HEK293 (cell line): ENCODE data around the gene PRKAG2.

Source experiments
- CTCF ChIA-PET: fragments of 350-600 bp; formaldehyde crosslinking; extraction: SDS; loops from one replicate; lab custom pipeline; 2021; ENCODE audit warnings: antibody characterized with exemption; lab: Yijun Ruan, JAX
- POLR2A ChIA-PET: fragments of 300-600 bp; formaldehyde crosslinking; extraction: SDS; loops from one replicate; lab custom pipeline; 2020; ENCODE audit warnings: antibody characterized with exemption, inconsistent platforms; lab: Yijun Ruan, JAX
- H3K27ac ChIP-seq: fragments of 200-500 bp; sonication (Bioruptor generic); 2 replicates; pipeline ENCODE4 v1.5.1; 2014; ENCODE audit warnings: low read depth, low read length, control low read depth, inconsistent platforms; ENCODE audit errors: extremely low read depth
- H3K36me3 ChIP-seq, 2 experiments: fragments of 200-500 bp in 1 of 2; sonication (Bioruptor generic) in 1 of 2; 1 replicate in 1 of 2; 2 replicates in 1 of 2; pipeline ENCODE4 v1.5.1; 2014 to 2017; ENCODE audit warnings: inconsistent platforms in 2 of 2, low read length in 2 of 2; ENCODE audit not compliant: control insufficient read depth in 2 of 2, insufficient read depth in 1 of 2
- H3K4me1 ChIP-seq: fragments of 200-500 bp; sonication (Bioruptor generic); 2 replicates; pipeline ENCODE4 v1.5.1; 2014; ENCODE audit warnings: mild to moderate bottlenecking, low read length, inconsistent platforms; ENCODE audit not compliant: control insufficient read depth, insufficient read depth
- H3K4me3 ChIP-seq: 2 replicates; pipeline ENCODE4 v1.5.1; 2011; ENCODE audit warnings: low read depth, mild to moderate bottlenecking, control low read depth, low read length, moderate library complexity
- H3K9me3 ChIP-seq: fragments of 200-500 bp; sonication (Bioruptor generic); 2 replicates; pipeline ENCODE4 v1.5.1; 2014; ENCODE audit warnings: low read depth, low read length, inconsistent platforms; ENCODE audit not compliant: control insufficient read depth, insufficient read depth
- KLF1 ChIP-seq: fragments of 450-650 bp; formaldehyde crosslinking; IDR thresholded peaks from 2 replicates; pipeline ENCODE4 v1.5.1; 2016; ENCODE audit warnings: missing biosample characterization, missing genetic modification characterization
- SCRT1 ChIP-seq: fragments of 450-650 bp; formaldehyde crosslinking; IDR thresholded peaks from 2 replicates; pipeline ENCODE4 v1.5.1; 2016; ENCODE audit warnings: missing biosample characterization, missing genetic modification characterization, borderline replicate concordance
- ZEB2 ChIP-seq: fragments of 450-650 bp; formaldehyde crosslinking; IDR thresholded peaks from 2 replicates; pipeline ENCODE4 v1.5.1; 2016; ENCODE audit warnings: missing biosample characterization, missing genetic modification characterization
- ZNF114 ChIP-seq: fragments of 450-650 bp; formaldehyde crosslinking; IDR thresholded peaks from 2 replicates; pipeline ENCODE4 v1.5.0; 2017; ENCODE audit warnings: missing biosample characterization, missing genetic modification characterization
- ZNF121 ChIP-seq: fragments of 450-650 bp; formaldehyde crosslinking; IDR thresholded peaks from 2 replicates; pipeline ENCODE4 v1.5.1; 2016; ENCODE audit warnings: missing biosample characterization, missing genetic modification characterization
- ZNF132 ChIP-seq: fragments of 450-650 bp; formaldehyde crosslinking; IDR thresholded peaks from 2 replicates; pipeline ENCODE4 v1.5.1; 2017; ENCODE audit warnings: missing biosample characterization, missing genetic modification characterization, borderline replicate concordance
- ZNF24 ChIP-seq: fragments of 450-650 bp; formaldehyde crosslinking; IDR thresholded peaks from 2 replicates; pipeline ENCODE4 v1.5.1; 2016; ENCODE audit warnings: missing biosample characterization, missing genetic modification characterization
- ZNF350 ChIP-seq: fragments of 450-650 bp; formaldehyde crosslinking; IDR thresholded peaks from 2 replicates; pipeline ENCODE4 v1.5.0; 2017; ENCODE audit warnings: missing biosample characterization, mild to moderate bottlenecking, missing genetic modification characterization
- ZNF404 ChIP-seq: fragments of 450-650 bp; formaldehyde crosslinking; IDR thresholded peaks from 2 replicates; pipeline ENCODE4 v1.5.1; 2017; ENCODE audit warnings: missing biosample characterization, missing genetic modification characterization
- ZNF830 ChIP-seq: fragments of 450-650 bp; IDR thresholded peaks from 2 replicates; pipeline ENCODE4 v1.5.0; 2018; ENCODE audit warnings: missing biosample characterization, missing genetic modification characterization, low read depth, mild to moderate bottlenecking, moderate library complexity
- TF ChIP-seq, protein P1 (sequence below): fragments of 450-650 bp; formaldehyde crosslinking; IDR thresholded peaks from 2 replicates; pipeline ENCODE4 v1.5.1; 2016; ENCODE audit warnings: missing biosample characterization, missing genetic modification characterization
- TF ChIP-seq, protein P2 (sequence below): fragments of 450-650 bp; formaldehyde crosslinking; optimal IDR thresholded peaks from 2 replicates; pipeline ENCODE3; 2016; ENCODE audit warnings: missing biosample characterization, mild to moderate bottlenecking, missing genetic modification characterization
- TF ChIP-seq, protein P3 (sequence below): fragments of 450-650 bp; formaldehyde crosslinking; IDR thresholded peaks from 2 replicates; pipeline ENCODE4 v1.5.1; 2016; ENCODE audit warnings: missing biosample characterization, missing genetic modification characterization
- TF ChIP-seq, protein P4 (sequence below): fragments of 450-650 bp; formaldehyde crosslinking; IDR thresholded peaks from 2 replicates; pipeline ENCODE4 v1.5.1; 2017; ENCODE audit warnings: missing biosample characterization, missing genetic modification characterization
- TF ChIP-seq, protein P5 (sequence below): fragments of 450-650 bp; formaldehyde crosslinking; IDR thresholded peaks from 2 replicates; pipeline ENCODE4 v1.5.1; 2016; ENCODE audit warnings: missing biosample characterization, missing genetic modification characterization
- TF ChIP-seq, protein P6 (sequence below): fragments of 450-650 bp; IDR thresholded peaks from 2 replicates; pipeline ENCODE4 v1.5.1; 2018; ENCODE audit warnings: missing biosample characterization, missing genetic modification characterization
- TF ChIP-seq, protein P7 (sequence below): fragments of 450-650 bp; formaldehyde crosslinking; IDR thresholded peaks from 2 replicates; pipeline ENCODE4 v1.5.1; 2016; ENCODE audit warnings: missing biosample characterization, missing genetic modification characterization
- TF ChIP-seq, protein P8 (sequence below): fragments of 450-650 bp; formaldehyde crosslinking; IDR thresholded peaks from 2 replicates; pipeline ENCODE4 v1.5.1; 2016; ENCODE audit warnings: missing biosample characterization, missing genetic modification characterization

Gene PRKAG2

DNA sequence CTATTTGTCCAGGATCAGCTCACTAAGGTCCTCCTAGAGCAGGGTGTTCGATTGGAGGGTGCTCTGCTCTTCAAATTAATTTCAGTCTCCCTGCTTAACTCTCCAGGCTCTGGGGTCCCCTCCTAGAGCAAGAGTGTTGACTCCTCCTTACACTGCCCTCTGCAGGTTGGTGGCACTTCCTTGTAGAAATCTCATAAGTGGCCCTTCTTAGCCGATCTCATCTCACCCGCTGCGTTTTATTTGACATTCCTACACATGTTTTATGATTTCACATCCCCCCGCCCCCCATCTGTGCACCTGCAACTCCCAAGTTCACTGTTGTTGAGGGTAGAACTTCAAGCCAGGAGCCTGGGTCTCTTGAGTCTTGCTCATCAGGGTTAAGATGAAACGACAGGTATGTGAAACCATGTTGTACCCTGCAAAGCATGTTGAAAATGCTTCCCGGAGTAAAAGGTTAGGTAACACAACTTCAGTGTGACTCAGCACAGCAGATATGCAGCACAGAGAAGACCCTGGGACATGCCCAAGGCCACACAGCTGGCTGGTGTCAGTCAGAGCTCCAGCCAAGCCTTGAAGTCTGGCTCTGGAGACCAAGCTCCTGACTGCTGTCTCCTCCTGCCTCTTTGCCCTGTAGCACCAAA, 171.2 kb downstream of the PRKAG2 start (continued):
- TF ChIP-seq ZNF132 (tag by site-specific recombination), result no peak
- no peak for TF ChIP-seq ZNF404 (tag by site-specific recombination)
- TF ChIP-seq ZNF350, result no peak
- no peak for TF ChIP-seq KLF1 (tag by site-specific recombination)
- no peak for TF ChIP-seq ZNF121 (tag by site-specific recombination)
- TF ChIP-seq, protein P1, sequence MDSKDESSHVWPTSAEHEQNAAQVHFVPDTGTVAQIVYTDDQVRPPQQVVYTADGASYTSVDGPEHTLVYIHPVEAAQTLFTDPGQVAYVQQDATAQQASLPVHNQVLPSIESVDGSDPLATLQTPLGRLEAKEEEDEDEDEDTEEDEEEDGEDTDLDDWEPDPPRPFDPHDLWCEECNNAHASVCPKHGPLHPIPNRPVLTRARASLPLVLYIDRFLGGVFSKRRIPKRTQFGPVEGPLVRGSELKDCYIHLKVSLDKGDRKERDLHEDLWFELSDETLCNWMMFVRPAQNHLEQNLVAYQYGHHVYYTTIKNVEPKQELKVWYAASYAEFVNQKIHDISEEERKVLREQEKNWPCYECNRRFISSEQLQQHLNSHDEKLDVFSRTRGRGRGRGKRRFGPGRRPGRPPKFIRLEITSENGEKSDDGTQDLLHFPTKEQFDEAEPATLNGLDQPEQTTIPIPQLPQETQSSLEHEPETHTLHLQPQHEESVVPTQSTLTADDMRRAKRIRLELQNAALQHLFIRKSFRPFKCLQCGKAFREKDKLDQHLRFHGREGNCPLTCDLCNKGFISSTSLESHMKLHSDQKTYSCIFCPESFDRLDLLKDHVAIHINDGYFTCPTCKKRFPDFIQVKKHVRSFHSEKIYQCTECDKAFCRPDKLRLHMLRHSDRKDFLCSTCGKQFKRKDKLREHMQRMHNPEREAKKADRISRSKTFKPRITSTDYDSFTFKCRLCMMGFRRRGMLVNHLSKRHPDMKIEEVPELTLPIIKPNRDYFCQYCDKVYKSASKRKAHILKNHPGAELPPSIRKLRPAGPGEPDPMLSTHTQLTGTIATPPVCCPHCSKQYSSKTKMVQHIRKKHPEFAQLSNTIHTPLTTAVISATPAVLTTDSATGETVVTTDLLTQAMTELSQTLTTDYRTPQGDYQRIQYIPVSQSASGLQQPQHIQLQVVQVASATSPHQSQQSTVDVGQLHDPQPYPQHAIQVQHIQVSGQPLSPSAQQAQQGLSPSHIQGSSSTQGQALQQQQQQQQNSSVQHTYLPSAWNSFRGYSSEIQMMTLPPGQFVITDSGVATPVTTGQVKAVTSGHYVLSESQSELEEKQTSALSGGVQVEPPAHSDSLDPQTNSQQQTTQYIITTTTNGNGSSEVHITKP (tag by site-specific recombination), result peak; percentile 72
- TF ChIP-seq, protein P2, sequence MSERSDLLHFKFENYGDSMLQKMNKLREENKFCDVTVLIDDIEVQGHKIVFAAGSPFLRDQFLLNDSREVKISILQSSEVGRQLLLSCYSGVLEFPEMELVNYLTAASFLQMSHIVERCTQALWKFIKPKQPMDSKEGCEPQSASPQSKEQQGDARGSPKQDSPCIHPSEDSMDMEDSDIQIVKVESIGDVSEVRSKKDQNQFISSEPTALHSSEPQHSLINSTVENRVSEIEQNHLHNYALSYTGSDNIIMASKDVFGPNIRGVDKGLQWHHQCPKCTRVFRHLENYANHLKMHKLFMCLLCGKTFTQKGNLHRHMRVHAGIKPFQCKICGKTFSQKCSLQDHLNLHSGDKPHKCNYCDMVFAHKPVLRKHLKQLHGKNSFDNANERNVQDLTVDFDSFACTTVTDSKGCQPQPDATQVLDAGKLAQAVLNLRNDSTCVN (tag by site-specific recombination), result no peak
- peak; percentile 23; the same call in 1 of the 2 replicates for TF ChIP-seq SCRT1
- TF ChIP-seq, protein P3, sequence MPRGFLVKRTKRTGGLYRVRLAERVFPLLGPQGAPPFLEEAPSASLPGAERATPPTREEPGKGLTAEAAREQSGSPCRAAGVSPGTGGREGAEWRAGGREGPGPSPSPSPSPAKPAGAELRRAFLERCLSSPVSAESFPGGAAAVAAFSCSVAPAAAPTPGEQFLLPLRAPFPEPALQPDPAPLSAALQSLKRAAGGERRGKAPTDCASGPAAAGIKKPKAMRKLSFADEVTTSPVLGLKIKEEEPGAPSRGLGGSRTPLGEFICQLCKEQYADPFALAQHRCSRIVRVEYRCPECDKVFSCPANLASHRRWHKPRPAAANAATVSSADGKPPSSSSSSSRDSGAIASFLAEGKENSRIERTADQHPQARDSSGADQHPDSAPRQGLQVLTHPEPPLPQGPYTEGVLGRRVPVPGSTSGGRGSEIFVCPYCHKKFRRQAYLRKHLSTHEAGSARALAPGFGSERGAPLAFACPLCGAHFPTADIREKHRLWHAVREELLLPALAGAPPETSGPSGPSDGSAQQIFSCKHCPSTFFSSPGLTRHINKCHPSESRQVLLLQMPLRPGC (tag by site-specific recombination), result 0 out of 2 replicates have a peak, but pooled peaks have one; percentile 36

DNA sequence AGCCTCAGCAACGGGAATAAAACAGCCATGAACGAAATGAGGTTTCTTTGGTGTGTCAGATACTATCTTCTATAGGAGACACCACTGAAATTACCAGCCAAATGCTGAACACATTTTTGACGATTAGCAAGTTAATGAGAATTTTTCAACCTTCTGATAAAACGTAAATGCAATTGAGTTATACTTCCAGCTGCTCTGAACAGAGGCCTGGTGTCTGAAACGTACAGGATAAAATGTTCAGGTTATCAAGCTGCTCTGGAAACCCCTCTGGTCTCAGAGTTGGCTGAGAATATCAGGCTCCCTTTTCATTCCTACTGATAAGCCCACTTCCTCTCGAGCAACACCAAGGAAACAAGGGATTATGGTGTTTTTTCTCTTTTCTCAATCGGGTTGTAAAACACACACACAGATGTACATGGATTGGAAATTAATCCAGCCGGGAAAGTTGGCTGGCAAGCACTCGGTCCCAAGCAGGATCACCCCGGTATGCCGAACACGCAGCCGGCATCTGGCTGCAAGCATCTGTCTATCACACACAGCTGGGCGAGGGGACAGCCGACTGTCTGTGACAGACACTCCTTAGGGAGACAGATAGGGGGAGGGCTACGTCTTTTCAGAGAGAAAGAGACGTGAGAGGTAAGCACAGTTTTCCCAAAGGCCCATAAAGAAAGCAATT, 171.8 kb downstream of the PRKAG2 start:
- Histone ChIP-seq H3K36me3 (peaks cover 0 to 9% of the 10 kb centered on the region in 2 experiments; a peak in 1 of 3 replicates), H3K9me3 (no peaks in the 10 kb centered on the region), H3K4me1 (no peaks in the 10 kb centered on the region), H3K27ac (no peak overlapping the region), H3K4me3 (no peak overlapping the region)
- POLR2A ChIA-PET, result no interaction called here
- CTCF ChIA-PET, result interaction anchor here (0.7 to 2.1 kb wide), 20 partner anchors 9 to 180 kb away, joined by 3 to 8 read pairs (median 4); no protein-coding TSS in a partner anchor
- TF ChIP-seq ZNF24 (tag by site-specific recombination), result no peak
- no peak for TF ChIP-seq ZEB2 (tag by site-specific recombination)
- TF ChIP-seq, protein P4, sequence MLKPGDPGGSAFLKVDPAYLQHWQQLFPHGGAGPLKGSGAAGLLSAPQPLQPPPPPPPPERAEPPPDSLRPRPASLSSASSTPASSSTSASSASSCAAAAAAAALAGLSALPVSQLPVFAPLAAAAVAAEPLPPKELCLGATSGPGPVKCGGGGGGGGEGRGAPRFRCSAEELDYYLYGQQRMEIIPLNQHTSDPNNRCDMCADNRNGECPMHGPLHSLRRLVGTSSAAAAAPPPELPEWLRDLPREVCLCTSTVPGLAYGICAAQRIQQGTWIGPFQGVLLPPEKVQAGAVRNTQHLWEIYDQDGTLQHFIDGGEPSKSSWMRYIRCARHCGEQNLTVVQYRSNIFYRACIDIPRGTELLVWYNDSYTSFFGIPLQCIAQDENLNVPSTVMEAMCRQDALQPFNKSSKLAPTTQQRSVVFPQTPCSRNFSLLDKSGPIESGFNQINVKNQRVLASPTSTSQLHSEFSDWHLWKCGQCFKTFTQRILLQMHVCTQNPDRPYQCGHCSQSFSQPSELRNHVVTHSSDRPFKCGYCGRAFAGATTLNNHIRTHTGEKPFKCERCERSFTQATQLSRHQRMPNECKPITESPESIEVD (tag by site-specific recombination), result no peak
- TF ChIP-seq, protein P5, sequence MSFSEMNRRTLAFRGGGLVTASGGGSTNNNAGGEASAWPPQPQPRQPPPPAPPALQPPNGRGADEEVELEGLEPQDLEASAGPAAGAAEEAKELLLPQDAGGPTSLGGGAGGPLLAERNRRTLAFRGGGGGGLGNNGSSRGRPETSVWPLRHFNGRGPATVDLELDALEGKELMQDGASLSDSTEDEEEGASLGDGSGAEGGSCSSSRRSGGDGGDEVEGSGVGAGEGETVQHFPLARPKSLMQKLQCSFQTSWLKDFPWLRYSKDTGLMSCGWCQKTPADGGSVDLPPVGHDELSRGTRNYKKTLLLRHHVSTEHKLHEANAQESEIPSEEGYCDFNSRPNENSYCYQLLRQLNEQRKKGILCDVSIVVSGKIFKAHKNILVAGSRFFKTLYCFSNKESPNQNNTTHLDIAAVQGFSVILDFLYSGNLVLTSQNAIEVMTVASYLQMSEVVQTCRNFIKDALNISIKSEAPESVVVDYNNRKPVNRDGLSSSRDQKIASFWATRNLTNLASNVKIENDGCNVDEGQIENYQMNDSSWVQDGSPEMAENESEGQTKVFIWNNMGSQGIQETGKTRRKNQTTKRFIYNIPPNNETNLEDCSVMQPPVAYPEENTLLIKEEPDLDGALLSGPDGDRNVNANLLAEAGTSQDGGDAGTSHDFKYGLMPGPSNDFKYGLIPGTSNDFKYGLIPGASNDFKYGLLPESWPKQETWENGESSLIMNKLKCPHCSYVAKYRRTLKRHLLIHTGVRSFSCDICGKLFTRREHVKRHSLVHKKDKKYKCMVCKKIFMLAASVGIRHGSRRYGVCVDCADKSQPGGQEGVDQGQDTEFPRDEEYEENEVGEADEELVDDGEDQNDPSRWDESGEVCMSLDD (tag by site-specific recombination), result no peak
- TF ChIP-seq, protein P6, sequence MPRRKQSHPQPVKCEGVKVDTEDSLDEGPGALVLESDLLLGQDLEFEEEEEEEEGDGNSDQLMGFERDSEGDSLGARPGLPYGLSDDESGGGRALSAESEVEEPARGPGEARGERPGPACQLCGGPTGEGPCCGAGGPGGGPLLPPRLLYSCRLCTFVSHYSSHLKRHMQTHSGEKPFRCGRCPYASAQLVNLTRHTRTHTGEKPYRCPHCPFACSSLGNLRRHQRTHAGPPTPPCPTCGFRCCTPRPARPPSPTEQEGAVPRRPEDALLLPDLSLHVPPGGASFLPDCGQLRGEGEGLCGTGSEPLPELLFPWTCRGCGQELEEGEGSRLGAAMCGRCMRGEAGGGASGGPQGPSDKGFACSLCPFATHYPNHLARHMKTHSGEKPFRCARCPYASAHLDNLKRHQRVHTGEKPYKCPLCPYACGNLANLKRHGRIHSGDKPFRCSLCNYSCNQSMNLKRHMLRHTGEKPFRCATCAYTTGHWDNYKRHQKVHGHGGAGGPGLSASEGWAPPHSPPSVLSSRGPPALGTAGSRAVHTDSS, result no peak
- TF ChIP-seq, protein P7, sequence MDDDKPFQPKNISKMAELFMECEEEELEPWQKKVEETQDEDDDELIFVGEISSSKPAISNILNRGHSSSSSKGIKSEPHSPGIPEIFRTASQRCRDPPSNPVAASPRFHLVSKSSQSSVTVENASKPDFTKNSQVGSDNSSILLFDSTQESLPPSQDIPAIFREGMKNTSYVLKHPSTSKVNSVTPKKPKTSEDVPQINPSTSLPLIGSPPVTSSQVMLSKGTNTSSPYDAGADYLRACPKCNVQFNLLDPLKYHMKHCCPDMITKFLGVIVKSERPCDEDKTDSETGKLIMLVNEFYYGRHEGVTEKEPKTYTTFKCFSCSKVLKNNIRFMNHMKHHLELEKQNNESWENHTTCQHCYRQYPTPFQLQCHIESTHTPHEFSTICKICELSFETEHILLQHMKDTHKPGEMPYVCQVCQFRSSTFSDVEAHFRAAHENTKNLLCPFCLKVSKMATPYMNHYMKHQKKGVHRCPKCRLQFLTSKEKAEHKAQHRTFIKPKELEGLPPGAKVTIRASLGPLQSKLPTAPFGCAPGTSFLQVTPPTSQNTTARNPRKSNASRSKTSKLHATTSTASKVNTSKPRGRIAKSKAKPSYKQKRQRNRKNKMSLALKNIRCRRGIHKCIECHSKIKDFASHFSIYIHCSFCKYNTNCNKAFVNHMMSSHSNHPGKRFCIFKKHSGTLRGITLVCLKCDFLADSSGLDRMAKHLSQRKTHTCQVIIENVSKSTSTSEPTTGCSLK, result no peak
- TF ChIP-seq, protein P8, sequence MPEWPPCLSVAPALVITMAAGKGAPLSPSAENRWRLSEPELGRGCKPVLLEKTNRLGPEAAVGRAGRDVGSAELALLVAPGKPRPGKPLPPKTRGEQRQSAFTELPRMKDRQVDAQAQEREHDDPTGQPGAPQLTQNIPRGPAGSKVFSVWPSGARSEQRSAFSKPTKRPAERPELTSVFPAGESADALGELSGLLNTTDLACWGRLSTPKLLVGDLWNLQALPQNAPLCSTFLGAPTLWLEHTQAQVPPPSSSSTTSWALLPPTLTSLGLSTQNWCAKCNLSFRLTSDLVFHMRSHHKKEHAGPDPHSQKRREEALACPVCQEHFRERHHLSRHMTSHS (tag by site-specific recombination), result no peak
- TF ChIP-seq ZNF830 (tag by site-specific recombination), result no peak
- TF ChIP-seq ZNF114 (tag by site-specific recombination), result no peak
